GM12878 (cell line): ENCODE results near the gene ELK3. TPM values are rescaled to one million over a fixed set of nuclear protein-coding genes. Genes with fewer than 3 reads are reported as not detected.

Experiments used
- ATAC-seq: fragments of 200-7000 bp; cut with Tn5 transposase; 3 replicates; pipeline ENCODE4 v1.9.1; 2020; ENCODE audit warnings: mild to moderate bottlenecking, moderate library complexity
- BruUV-seq: library from RNA; stranded (reverse); fragments of 400-500 nt; replicated peaks from 2 replicates; lab custom pipeline; 2021; lab: Mats Ljungman, UMichigan
- CTCF ChIA-PET: fragments of 300-600 bp; sonication (Branson Sonifier 250); formaldehyde crosslinking; extraction: SDS; loops from one replicate; lab custom pipeline; 2021; ENCODE audit warnings: inconsistent platforms; lab: Yijun Ruan, JAX
- POLR2A ChIA-PET: fragments of 350-600 bp; formaldehyde crosslinking; extraction: SDS; loops from one replicate; lab custom pipeline; 2021; ENCODE audit warnings: inconsistent platforms; lab: Charles Lee
- RAD21 ChIA-PET: fragments of 300-600 bp; sonication (Branson Sonifier 250); formaldehyde crosslinking; loops from one replicate; lab custom pipeline; 2023; ENCODE audit warnings: antibody characterized with exemption; ENCODE audit not compliant: unreplicated experiment; lab: Charles Lee
- SMC1A ChIA-PET: fragments of 300-600 bp; sonication (Branson Sonifier 250); formaldehyde crosslinking; loops from one replicate; lab custom pipeline; 2023; ENCODE audit not compliant: unreplicated experiment, uncharacterized antibody; lab: Charles Lee
- DNase-seq: peaks from one replicate; pipeline ENCODE4 v3.0.0-alpha.2; 2011; ENCODE audit warnings: low read depth, low spot score
- FAIRE-seq: peaks from 3 replicates; lab custom pipeline; 2011; peaks lifted over from hg19 to GRCh38; lab: Jason Lieb, UNC
- H2AFZ ChIP-seq: 2 replicates; pipeline ENCODE4 v1.6.0; 2011; ENCODE audit warnings: low read depth, low read length, control low read depth; ENCODE audit not compliant: control insufficient read depth
- H3K27ac ChIP-seq: 2 replicates; pipeline ENCODE4 v1.5.1; 2011; ENCODE audit warnings: control low read depth; ENCODE audit not compliant: control insufficient read depth, insufficient read depth
- H3K27me3 ChIP-seq, 2 experiments: replicated peaks in 1 of 2; 2 replicates each; pipeline versions ENCODE4 v1.6.0 to v1.6.1; 2011; ENCODE audit warnings: low read length in 1 of 2; ENCODE audit not compliant: control insufficient read depth in 2 of 2, insufficient read depth in 2 of 2
- H3K36me3 ChIP-seq, 2 experiments: 2 replicates each; pipeline ENCODE4 v1.5.1; 2011; ENCODE audit warnings: low read length in 1 of 2; ENCODE audit not compliant: control insufficient read depth in 2 of 2, insufficient read depth in 2 of 2
- H3K4me1 ChIP-seq: 2 replicates; pipeline ENCODE4 v1.6.1; 2011; ENCODE audit warnings: mild to moderate bottlenecking, low read length, moderate library complexity, mixed read lengths; ENCODE audit not compliant: control insufficient read depth, insufficient read depth
- H3K4me2 ChIP-seq: 2 replicates; pipeline ENCODE4 v1.6.0; 2011; ENCODE audit warnings: control low read depth; ENCODE audit not compliant: control insufficient read depth, insufficient read depth
- H3K4me3 ChIP-seq: fragments of 200-600 bp; sonication (generic); 2 replicates; pipeline ENCODE4 v1.5.1; 2016
- H3K79me2 ChIP-seq: 2 replicates; pipeline ENCODE4 v1.6.0; 2011; ENCODE audit warnings: low read length; ENCODE audit not compliant: control insufficient read depth, insufficient read depth
- H3K9ac ChIP-seq: 2 replicates; pipeline ENCODE4 v1.8.0; 2011; ENCODE audit warnings: low read length, control low read depth, mixed read lengths; ENCODE audit not compliant: control insufficient read depth, insufficient read depth
- H3K9me3 ChIP-seq: replicated peaks from 3 replicates; pipeline ENCODE4 v1.5.1; 2011; ENCODE audit warnings: mild to moderate bottlenecking, low read length; ENCODE audit not compliant: control insufficient read depth, insufficient read depth
- H4K20me1 ChIP-seq: 2 replicates; pipeline ENCODE4 v1.6.0; 2011; ENCODE audit not compliant: control insufficient read depth, insufficient read depth
- ELK1 ChIP-seq: IDR thresholded peaks from 2 replicates; pipeline ENCODE4 v1.6.1; 2012; ENCODE audit warnings: low read depth, low read length, improper control_type of control experiment
- IKZF2 ChIP-seq, 2 experiments: fragments of 450-650 bp; IDR thresholded peaks; 2 replicates each; pipeline ENCODE4 v1.6.1; 2017; ENCODE audit warnings: mild to moderate bottlenecking in 2 of 2, moderate library complexity in 2 of 2
- WGBS: methylation state at CpG from one replicate; pipeline ENCODE4 v1.1.6; 2016; ENCODE audit warnings: low lambda C conversion rate; ENCODE audit not compliant: insufficient replicate concordance, insufficient coverage; ENCODE audit errors: missing lambda C conversion rate; 5-methylcytosine and 5-hydroxymethylcytosine counted together
- in situ Hi-C: fragments of 300-500 bp; cut with MboI; formaldehyde crosslinking; loops from 9 replicates; pipeline ENCODE4 v1.14.3; 2018; ENCODE audit warnings: mixed read lengths
- intact Hi-C: fragments of 100-400 bp; cut with micrococcal nuclease; formaldehyde crosslinking; loops from one replicate; pipeline ENCODE4 v1.14.2; 2022; ENCODE audit not compliant: unreplicated experiment
- polyA plus RNA-seq, 11 experiments: library from polyadenylated mRNA; depleted of rRNA in 4 of 11; unstranded in 6 of 11; stranded (reverse) in 5 of 11; fragments of >200 nt; fragmentation: Nextera tagmentation in 4 of 11; fragmentation: Illumina TruSeq in 1 of 11; extraction: Ambion mirVana in 4 of 11; extraction: Trizol in 1 of 11; gene quantifications; 1 replicate in 1 of 11; 2 replicates in 10 of 11; pipeline versions ENCODE4 v1.2.1 to v1.2.3, GENCODE V29; 2011 to 2016; ENCODE audit warnings: inconsistent platforms in 2 of 11, missing spikeins in 2 of 11, low read depth in 1 of 11
- total RNA-seq, 4 experiments: library from RNA; depleted of rRNA in 3 of 4; stranded (reverse); fragments of >200 nt in 3 of 4; fragmentation: Illumina TruSeq in 1 of 4; extraction: Trizol in 1 of 4; gene quantifications; 2 replicates each; pipeline versions ENCODE4 v1.2.1 to v1.2.3, GENCODE V29; 2013 to 2021

The ELK3 gene
- total and polyA plus RNA-seq, 10 of the 15 experiments (the other 5 are each of a cell fraction or from before 2014, with no cell fraction given): 0.37 to 4.8 (median 0.88) TPM

DNA sequence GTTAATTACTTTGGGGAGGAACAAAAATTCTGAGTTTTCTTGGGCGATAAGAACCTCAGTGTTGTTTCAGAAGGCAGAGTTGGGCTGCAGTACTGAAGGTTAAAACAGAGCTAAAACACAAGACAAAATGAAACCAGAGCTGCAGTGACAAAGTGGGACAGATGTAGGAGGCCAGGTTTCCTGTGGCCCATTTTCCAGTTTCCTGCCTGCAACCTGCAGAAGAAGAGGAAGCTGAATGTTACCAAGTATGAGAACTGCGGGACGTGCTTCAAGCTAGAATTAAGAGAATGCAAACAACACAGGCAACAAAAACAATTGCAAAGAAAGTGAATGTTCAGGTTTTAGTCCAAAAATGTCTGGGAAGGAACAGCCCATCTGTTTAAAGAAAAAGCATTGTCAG lies 17.8 kb downstream of the ELK3 start:
- H3K4me1 ChIP-seq: peaks cover 45% of the 10 kb centered on the region
- no peaks in the 10 kb centered on the region for H3K27me3 ChIP-seq
- no peak overlapping the region for H3K9ac ChIP-seq
- no peaks in the 10 kb centered on the region for H3K36me3 ChIP-seq
- peak overlapping the region; percentile 53 for H3K4me2 ChIP-seq
- 0 out of 2 replicates have a peak overlapping the region, but pooled peaks have one; percentile 9 for H3K4me3 ChIP-seq
- no peak for DNase-seq
- BruUV-seq: no TSS peak
- ATAC-seq: no peak
- ChIA-PET POLR2A (no interaction called here), RAD21 (interaction anchor here (0.7 to 5.0 kb wide), 7 partner anchors 8 to 302 kb away, joined by 3 to 25 read pairs (median 4); no protein-coding TSS in a partner anchor), CTCF (interaction anchor here (1.0 to 8.8 kb wide), 13 partner anchors 8 to 304 kb away, joined by 3 to 167 read pairs (median 7); no protein-coding TSS in a partner anchor)
- no peaks in the 10 kb centered on the region for H3K9me3 ChIP-seq
- H3K27ac ChIP-seq: no peak overlapping the region
- H4K20me1 ChIP-seq: no peaks in the 10 kb centered on the region; the same call in 1 of the 2 replicates
- in situ Hi-C loops: loop anchor here (5.0 to 10.0 kb wide), 3 partner anchors 150 to 305 kb away; no protein-coding TSS in a partner anchor
- FAIRE-seq: no peak
- TF ChIP-seq ELK1 (no peak), IKZF2 (IDR thresholded peaks at IDR 0.05) (0 out of 4 replicates have a peak, but pooled peaks of 1 of the 2 experiments have one; percentile 17)
- TF ChIP-seq, all 136 proteins: peak for 1
- H2AFZ ChIP-seq: peak overlapping the region; percentile 9; the same call in 1 of the 2 replicates
- intact Hi-C loops: loop anchor here (2.0 kb wide), 1 partner anchor 13 kb away; no protein-coding TSS in a partner anchor
- 0% methylated on average over 3 of the region's 3 CpGs for WGBS
- SMC1A ChIA-PET: interaction anchor here (0.7 to 9.0 kb wide), 16 partner anchors 10 to 305 kb away, joined by 3 to 90 read pairs (median 4); partner anchors contain the start of gene CDK17
- no peaks in the 10 kb centered on the region; the same call in 1 of the 2 replicates for H3K79me2 ChIP-seq
